ENCODE results near the gene SUSD5.

- TF ChIP-seq USF2 (CRISPR knock-in tag; IDR thresholded peaks at IDR 0.05) (no peak), CTCF (IDR thresholded peaks at IDR 0.05) (no peak), TEAD4 (CRISPR knock-in tag; IDR thresholded peaks at IDR 0.05) (no peak), ZNF281 (CRISPR knock-in tag; IDR thresholded peaks at IDR 0.05) (no peak), NFYB (CRISPR knock-in tag; conservative IDR thresholded peaks at IDR 0.05; ENCODE audit: low read depth) (no peak), NR2C2 (CRISPR knock-in tag; IDR thresholded peaks at IDR 0.05) (no peak), E2F4 (CRISPR knock-in tag; IDR thresholded peaks at IDR 0.05; ENCODE audit: borderline replicate concordance, low read depth) (no peak), ZMAT4 (CRISPR knock-in tag; IDR thresholded peaks at IDR 0.05) (no peak), FOXJ3 (CRISPR knock-in tag; IDR thresholded peaks at IDR 0.05; ENCODE audit: borderline replicate concordance) (no peak), ETV6 (CRISPR knock-in tag; IDR thresholded peaks at IDR 0.05) (no peak)
Observed at GRCh38 chr3:33117461-33117860, 101.1 kb downstream of the SUSD5 start.
